Epithelial cell of proximal tubule (primary cell): ENCODE measurements around the gene SC5D. TPM values are rescaled to one million over a fixed set of nuclear protein-coding genes. Genes with fewer than 3 reads are reported as not detected.

ENCODE experiments used
- DNase-seq: peaks from one replicate; pipeline ENCODE4 v3.0.0-alpha.2; 2011; ENCODE audit warnings: low read depth
- H3K4me3 ChIP-seq: 2 replicates; pipeline ENCODE4 v1.5.1; 2011; ENCODE audit warnings: low read depth, mild to moderate bottlenecking, low read length
- CTCF ChIP-seq: conservative IDR thresholded peaks from 2 replicates; pipeline ENCODE4 v1.5.1; 2012; ENCODE audit warnings: low read depth, mild to moderate bottlenecking, low read length
- total RNA-seq: library from RNA; depleted of rRNA; stranded (reverse); fragments of >200 nt; gene quantifications from 2 replicates; pipeline ENCODE4 v1.2.3, GENCODE V29; 2015

SC5D gene
- 20.8 and 42.3 TPM in 2 replicates for total RNA-seq

- TF ChIP-seq CTCF, result no peak
- DNase-seq, result peak; percentile 32
- peak within 1 kb of the TSS; percentile 86 for H3K4me3 ChIP-seq
Measured at GRCh38 chr11:121292495-121293287, at the start of gene SC5D. Gene SC5D, plus strand, starts transcription at chr11:121292771. Its CDS starts 10,605 bp downstream, at chr11:121303376.

- DNase-seq, result no peak
- no peak for TF ChIP-seq CTCF
- no peak overlapping the region for H3K4me3 ChIP-seq
Measured at GRCh38 chr11:121244884-121245283, 47.7 kb upstream of the SC5D start.

- no peak for DNase-seq
- no peak for TF ChIP-seq CTCF
- H3K4me3 ChIP-seq, result no peak overlapping the region
Measured at GRCh38 chr11:121246021-121246768, 46.4 kb upstream of the SC5D start.

GRCh38 chr11:121246769-121247035 lies 45.9 kb upstream of the SC5D start:
- H3K4me3 ChIP-seq, result no peak overlapping the region
- no peak for DNase-seq
- no peak for TF ChIP-seq CTCF

GRCh38 chr11:121248496-121248895 lies 44.1 kb upstream of the SC5D start:
- no peak for DNase-seq
- H3K4me3 ChIP-seq, result no peak overlapping the region
- TF ChIP-seq CTCF, result no peak

- peak; percentile 23 for DNase-seq
- no peak overlapping the region for H3K4me3 ChIP-seq
- peak; percentile 73 for TF ChIP-seq CTCF
Measured at GRCh38 chr11:121249039-121249663, 43.4 kb upstream of the SC5D start.

GRCh38 chr11:121250843-121251242 lies 41.7 kb upstream of the SC5D start:
- H3K4me3 ChIP-seq, result no peak overlapping the region
- TF ChIP-seq CTCF, result no peak
- DNase-seq, result no peak
